ENCODE measurements around the gene C16orf74.

DNA sequence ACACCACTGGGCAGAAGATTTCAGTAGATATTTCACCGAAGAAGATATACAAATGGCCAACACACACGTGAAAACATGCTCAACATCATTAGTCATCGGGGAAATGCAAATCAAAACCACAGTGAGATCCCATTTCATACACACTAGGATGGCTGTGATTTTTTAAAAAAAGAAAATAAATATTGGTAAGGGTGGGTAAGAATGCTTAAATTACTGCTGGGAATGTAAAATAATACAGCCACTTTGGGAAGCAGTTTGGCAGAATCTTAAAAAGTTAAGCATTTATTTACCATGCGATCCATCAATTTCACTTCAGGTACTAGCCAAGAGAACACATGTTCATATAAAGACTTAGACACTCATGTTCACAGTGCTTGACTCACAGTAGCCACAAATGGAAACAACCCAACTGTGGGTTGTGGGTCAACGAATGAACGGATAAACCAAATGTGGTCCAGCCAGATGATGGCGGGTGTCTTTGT lies 6.5 kb upstream of the C16orf74 start:
- TF ChIP-seq, protein P1, sequence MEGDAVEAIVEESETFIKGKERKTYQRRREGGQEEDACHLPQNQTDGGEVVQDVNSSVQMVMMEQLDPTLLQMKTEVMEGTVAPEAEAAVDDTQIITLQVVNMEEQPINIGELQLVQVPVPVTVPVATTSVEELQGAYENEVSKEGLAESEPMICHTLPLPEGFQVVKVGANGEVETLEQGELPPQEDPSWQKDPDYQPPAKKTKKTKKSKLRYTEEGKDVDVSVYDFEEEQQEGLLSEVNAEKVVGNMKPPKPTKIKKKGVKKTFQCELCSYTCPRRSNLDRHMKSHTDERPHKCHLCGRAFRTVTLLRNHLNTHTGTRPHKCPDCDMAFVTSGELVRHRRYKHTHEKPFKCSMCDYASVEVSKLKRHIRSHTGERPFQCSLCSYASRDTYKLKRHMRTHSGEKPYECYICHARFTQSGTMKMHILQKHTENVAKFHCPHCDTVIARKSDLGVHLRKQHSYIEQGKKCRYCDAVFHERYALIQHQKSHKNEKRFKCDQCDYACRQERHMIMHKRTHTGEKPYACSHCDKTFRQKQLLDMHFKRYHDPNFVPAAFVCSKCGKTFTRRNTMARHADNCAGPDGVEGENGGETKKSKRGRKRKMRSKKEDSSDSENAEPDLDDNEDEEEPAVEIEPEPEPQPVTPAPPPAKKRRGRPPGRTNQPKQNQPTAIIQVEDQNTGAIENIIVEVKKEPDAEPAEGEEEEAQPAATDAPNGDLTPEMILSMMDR (IDR thresholded peaks at IDR 0.05): no peak
- TF ChIP-seq POLR2A (IDR thresholded peaks at IDR 0.05): no peak
